GM18502 (cell line): ENCODE data around the gene RBKS.
"Not testable (repeated sequence)": the region's sequence is repeated elsewhere in the genome, so short reads cannot be mapped to it uniquely, and the experiment has no call there.

Experiments used
- ATAC-seq: cut with Tn5 transposase; IDR thresholded peaks from one replicate; pipeline ENCODE4 v1.9.1; 2021; ENCODE audit warnings: mild to moderate bottlenecking; ENCODE audit not compliant: unreplicated experiment, poor library complexity

Gene RBKS

DNA sequence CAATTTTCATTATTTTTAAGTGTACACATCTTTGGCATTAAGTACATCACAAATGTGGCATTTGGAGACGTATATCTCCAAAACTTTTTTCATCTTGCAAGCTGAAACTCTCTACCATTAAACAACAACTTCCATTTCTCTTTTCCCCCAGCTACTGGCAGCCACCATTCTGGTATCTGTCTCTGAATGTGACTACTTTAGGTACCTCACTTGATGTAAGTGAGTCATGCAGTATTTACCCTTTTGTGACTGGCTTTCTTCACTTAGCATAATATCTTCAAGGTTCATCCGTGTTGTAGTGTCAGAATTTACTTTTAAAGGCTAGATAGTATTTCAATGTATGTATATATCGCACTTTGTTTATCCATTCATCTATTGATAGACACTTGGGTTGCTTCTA is 17.4 kb upstream of the RBKS start:
- ATAC-seq, result no peak

- ATAC-seq, result no peak
Observed at GRCh38 chr2:27906074-27906473, 15.9 kb upstream of the RBKS start.

GRCh38 chr2:27904405-27904665 is 14.1 kb upstream of the RBKS start:
- ATAC-seq, result no peak

- ATAC-seq, result no peak
Observed at GRCh38 chr2:27903649-27904404, 13.6 kb upstream of the RBKS start.

- no peak for ATAC-seq
Observed at GRCh38 chr2:27903018-27903417, 12.8 kb upstream of the RBKS start.

GRCh38 chr2:27902098-27902497 is 11.9 kb upstream of the RBKS start:
- ATAC-seq, result no peak

GRCh38 chr2:27901234-27901633 is 11.0 kb upstream of the RBKS start:
- no peak for ATAC-seq

DNA sequence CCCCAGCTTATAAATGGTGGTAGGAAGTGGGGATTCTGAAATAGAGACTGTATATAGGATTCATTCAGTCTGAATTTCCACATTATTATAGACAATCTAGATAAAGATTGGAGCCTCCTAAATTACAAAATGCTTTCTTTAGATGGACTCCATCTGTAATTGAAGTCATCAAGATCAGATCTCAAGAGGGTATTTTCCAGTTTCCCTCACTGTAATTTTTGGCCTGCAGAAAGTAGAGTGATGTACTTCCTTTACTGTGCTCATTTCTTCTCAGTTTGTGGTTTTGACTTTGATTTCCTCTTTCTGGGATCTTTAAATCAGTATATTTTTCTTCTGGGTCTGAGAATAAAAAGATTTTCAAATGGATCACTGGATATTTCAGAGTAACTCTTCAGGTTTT is 7.5 kb upstream of the RBKS start:
- no peak for ATAC-seq

GRCh38 chr2:27893006-27893405 is 2.8 kb upstream of the RBKS start:
- ATAC-seq, result no peak

DNA sequence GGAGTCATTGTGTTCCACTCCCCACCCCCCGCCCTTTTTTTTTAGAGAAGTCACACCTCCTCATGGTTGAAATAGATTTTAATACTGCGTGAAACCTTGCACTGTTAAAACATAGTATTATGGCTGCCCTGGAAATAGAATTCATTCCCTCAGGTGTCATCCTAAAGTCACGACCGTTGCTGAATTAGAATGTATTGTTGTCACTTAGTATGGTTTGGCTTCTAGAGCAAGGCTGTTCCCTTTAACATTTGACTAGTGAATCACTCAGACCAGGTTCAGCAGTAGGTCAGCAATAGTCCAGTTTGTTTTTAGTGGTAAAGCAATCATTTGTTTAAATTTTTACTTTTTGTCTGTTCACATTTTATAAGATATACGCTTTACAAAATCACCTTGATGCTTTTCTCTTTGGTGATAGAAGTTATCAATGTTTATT is 1.5 kb upstream of the RBKS start:
- ATAC-seq, result no peak

DNA sequence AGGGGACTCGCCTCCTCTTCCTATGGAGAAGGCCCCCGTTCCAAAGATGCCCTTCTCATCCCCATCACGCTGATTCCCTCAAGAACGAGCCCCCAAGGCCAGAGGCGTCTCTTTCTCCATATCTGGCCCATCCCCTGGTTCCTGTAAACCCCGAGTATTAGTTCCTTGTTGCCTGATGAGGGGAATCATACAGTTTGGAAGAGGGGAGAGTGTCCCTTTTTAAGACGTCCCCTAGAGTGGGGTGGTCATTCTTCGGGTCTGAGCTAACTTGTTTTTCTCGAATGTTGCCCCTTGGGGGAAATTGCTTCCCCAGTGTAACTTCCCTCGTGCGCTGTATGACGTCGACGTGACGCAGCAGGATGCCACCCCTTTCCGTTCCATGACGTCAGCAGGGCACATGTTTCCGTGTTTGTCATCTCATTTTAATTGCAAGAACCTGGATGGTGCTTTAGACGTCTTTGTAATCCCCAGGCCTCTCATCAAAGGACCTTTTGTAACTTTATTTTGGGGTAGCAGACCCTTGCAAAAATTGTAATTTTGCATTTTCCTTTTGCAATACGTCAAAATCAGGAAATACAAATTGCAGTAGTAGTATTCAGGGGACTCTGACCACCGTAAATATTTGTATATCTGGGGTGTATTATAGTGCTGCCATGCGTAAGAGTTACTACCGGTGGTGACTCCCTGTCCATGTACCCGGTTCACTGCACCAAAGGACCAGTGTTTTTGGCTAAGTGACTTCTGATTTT is 911 bp upstream of the RBKS start:
- peak; percentile 28 for ATAC-seq

DNA sequence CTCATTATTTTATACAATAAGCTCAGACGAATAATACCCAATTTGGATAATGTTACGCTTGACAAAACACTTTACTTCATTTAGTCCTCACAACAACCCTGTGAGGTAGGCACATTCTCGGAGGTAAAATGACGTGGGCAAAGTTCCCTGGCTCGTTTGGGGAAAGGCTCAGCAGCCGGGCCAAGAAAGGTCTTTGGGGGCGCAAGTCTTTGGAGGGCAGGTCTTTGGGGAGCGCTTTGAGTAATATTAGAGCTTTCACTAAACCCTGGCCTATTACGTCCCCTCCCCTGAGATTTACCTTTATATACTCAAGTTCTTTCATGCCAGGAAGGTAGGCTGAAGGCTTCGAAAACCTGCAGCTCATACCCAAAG is 427 bp downstream of the RBKS start:
- ATAC-seq, result peak; percentile 8

DNA sequence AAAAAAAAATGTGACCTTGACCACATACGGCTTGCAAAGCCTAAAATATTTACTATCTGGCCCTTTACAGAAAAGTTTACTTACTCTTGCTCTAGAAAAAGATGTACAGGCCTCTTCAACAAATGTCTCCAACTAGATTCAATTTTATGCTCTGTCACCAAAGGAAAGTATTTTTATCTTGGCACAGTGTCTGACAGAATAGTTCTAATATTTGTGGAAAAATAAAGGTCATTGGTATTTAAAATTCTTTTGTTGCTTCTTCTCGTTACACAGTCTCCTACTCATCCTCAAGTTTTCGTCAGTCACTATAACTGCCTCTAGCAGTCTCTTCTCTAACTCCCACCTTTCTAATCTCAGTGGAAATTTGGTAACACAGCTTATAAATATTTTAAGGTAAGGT is 1.4 kb downstream of the RBKS start:
- ATAC-seq, result no peak

- ATAC-seq, result no peak
Observed at GRCh38 chr2:27887830-27888229, 2.4 kb downstream of the RBKS start.

DNA sequence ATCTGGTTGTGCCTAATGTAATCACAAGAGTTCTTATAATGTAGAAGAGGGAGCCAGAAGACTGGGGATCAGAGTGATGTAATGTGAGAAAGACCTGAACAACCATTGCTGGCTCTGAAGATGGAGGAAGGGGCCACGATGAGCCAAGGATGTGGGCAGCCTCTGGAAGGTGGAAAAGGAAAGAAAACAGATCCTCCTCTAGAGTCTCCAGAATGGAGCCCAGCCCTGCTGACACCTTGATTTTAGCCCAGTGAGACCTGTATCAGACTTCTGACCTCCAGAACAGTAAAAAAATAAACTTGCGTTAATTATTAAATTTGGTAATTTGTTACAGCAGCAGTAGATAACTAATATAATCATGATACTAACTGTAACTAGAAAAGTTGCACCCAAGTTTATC is 3.1 kb downstream of the RBKS start:
- no peak for ATAC-seq

DNA sequence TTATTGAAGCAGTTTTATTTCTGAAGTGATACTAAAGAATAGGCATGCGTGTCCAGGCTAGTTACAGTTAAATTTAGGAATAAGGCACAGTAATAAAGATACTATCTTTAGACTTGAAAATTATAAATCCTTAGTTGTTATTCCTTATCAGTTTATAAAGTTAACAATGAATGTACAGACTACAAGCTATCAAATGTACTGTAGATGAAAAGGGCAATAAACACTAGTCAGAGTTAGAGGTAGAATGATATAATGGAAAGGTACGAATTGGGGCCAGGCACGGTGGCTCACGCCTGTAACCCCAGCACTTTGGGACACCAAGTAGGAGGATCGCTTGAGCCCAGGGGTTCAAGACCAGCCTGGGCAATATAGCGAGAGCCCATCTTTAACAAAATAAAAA is 3.9 kb downstream of the RBKS start:
- ATAC-seq, result no peak

DNA sequence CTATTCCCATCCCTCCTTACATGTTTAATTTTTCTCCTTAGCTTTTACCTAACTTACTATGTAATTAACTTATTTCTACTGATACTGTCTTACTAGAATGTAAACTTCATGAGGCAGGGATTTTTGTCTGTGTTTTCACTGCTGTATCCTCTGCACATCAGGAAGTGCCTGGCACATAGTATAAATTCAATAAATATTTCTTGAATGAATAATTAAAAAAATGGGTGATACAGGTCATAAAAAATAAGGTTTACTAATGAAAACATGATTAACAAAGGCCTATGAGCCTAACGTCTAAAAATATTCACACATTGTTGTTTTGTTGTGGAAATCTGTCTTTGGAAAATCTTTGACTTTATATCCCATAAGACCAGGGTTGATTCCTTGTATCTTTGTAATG is 4.5 kb downstream of the RBKS start:
- no peak for ATAC-seq

DNA sequence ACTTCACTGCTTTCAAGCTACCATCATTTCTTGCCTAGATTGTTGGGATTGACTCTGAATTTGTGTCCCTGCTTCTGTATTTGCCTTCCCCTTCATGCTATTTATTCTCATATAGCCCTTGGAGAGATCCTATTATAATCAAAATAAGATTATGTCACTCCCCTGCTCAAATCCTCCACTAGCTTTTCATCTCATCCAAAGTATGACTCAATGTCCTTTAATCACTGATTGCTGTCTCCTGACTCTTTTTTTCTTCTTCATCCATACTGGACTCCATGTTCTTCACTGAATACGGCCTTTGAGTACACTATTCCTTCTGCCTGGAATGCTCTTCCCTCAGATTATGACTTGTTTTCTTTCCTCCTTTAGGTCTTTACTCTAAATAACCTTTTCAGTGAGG is 5.0 kb downstream of the RBKS start:
- ATAC-seq, result no peak

- no peak for ATAC-seq
Observed at GRCh38 chr2:27884601-27885000, 5.6 kb downstream of the RBKS start.

- ATAC-seq, result not testable (repeated sequence)
Observed at GRCh38 chr2:27882584-27882922, 7.6 kb downstream of the RBKS start.

GRCh38 chr2:27881815-27882583 is 8.2 kb downstream of the RBKS start:
- ATAC-seq, result not testable (repeated sequence)

DNA sequence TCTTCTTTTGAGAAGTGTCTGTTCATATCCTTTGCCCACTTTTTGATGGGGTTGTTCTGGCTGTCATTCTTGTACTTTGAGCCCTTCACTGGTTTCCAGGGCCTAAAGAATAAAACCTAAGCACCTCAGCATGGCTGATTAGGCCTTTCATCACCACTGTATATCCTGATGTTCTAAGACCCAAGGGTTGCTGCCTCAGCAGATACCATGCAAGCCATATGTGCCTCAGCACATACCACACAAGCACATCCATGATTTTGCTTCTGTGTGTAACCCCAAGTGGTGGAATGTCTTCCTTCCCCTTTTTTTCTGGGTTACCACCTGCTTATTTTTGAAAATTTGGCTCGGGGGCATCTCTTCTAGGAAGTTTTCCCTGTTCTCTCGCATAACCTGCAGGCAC is 11.4 kb downstream of the RBKS start:
- ATAC-seq, result no peak
